GM19324 (cell line): ENCODE results near the gene SLX4IP.

Source experiments
- ATAC-seq: cut with Tn5 transposase; IDR thresholded peaks from one replicate; pipeline ENCODE4 v1.9.1; 2021; ENCODE audit warnings: mild to moderate bottlenecking, moderate library complexity; ENCODE audit not compliant: unreplicated experiment, low FRiP score

Gene SLX4IP

DNA sequence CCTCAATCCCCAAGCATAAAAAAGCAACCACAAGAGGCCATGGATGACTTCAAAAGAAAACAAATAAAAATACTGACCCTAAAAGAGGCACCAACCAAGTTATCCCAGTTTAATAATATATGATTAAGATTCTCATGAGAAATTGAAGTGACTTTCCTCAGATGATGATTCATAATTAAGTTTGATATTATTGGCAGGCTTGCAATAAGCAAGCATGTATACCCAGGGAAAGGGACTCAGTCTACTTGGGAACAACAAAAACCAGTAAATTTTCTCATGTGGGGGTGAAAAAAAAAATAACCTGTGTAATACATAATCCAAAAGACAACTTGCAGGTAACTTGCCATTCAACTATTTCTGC, 219.1 kb downstream of the SLX4IP start:
- no peak for ATAC-seq

DNA sequence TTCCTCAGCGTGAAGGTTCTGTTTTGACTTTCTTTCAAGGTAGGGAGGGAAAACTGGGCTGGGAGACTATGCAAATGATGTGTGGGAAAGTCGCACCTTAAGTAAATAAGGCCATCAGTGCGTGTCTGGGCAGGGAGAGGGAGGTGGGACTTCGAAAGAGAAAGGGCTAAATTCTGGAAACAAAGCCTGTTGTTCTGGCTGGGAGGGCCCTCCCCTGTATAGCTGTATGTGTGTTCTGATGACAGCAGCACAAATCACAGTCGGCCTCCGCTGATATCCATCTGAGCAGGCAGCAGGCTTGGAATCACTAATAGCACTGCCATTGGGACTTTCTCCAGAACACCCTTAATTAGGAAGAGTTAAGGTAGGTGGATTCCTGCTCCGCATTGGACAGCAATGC, 219.5 kb downstream of the SLX4IP start:
- ATAC-seq: no peak

DNA sequence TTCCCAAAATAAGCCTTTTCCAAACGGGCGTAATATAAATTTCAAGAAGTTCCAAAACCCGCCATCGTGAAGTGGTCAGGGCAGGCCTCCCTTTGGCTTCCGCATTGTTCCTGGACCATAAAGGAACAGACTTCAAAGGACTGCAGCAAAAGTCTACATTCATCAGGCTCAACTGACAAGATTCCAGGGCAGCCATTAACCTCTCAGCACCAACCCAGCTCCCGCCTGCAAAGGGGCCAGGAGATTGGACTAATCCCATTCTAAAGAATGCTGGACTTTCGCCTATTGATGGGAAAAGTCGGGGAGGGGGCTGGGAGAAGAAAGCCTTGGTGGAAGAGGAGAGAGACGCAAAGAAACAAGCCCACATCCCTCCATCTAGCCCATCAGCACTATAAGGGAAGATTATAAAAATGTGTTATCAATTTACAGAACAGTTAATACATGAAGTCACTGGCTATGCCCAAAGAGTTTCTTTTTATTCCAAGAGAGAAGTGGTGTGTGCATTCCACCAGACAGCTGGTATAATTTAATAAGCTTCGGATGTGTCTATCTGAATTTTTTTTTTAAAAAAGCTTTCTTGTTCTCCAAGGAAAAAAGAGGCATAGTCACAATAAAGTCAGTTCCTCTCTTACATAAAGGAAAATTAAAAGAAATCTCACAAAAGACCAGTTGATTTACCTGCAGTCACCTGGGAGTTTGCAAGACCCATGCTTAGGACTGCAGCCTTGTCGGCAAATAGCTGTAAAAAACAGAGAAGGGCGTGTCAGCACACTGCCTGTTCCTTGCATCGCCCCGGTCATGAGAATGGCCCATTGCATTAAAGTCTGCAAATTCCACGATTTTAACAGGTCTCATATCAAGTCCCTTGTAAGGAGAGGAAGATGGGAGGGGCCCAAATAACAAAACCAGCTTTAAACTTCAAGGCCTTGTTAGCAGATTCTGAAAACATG, 220.9 kb downstream of the SLX4IP start:
- ATAC-seq: no peak

GRCh38 chr20:10657453-10657852, 222.3 kb downstream of the SLX4IP start:
- no peak for ATAC-seq

GRCh38 chr20:10658051-10658823, 223.1 kb downstream of the SLX4IP start:
- ATAC-seq: no peak

- ATAC-seq: no peak
Observed at GRCh38 chr20:10658876-10659632, 223.9 kb downstream of the SLX4IP start.

GRCh38 chr20:10659651-10660601, 224.8 kb downstream of the SLX4IP start:
- no peak for ATAC-seq

DNA sequence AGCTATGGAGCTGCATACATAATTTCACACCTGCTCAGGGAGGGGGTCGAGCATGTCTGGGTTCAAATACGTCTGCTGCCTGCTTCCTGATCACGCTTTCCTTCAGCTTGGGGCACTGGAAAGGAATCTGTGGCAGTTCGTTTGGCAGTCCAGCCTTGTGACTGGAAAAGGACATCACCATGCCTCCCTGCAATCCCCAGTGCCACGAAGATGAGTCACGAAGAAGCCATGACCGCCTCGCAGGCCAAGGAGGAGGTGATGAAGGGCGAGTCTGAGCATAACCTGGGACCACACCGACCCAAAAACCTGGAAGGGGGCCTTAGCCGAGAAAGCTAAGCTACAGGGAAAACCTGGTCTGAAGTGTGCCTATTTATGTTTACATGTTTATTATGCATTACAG, 225.6 kb downstream of the SLX4IP start:
- no peak for ATAC-seq

DNA sequence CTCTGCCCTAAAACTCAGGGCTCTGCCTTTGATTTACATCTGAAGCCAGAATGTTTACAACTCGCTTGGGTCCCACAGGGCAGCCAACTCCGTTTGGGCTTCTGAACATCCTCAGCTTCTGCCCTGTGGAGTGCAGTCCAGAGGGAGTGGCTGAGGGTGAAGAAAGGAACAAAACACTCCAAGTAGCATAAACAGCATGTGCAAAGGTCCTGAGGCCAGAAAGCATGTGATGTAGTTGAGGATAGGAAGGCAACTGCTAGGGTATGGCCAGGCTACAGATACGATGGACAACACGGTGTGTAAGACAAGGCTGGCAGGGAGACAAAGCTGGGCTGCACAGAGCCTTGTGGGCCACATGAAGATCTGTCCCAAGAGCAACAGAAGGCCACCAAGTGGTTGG, 226.2 kb downstream of the SLX4IP start:
- ATAC-seq: no peak

DNA sequence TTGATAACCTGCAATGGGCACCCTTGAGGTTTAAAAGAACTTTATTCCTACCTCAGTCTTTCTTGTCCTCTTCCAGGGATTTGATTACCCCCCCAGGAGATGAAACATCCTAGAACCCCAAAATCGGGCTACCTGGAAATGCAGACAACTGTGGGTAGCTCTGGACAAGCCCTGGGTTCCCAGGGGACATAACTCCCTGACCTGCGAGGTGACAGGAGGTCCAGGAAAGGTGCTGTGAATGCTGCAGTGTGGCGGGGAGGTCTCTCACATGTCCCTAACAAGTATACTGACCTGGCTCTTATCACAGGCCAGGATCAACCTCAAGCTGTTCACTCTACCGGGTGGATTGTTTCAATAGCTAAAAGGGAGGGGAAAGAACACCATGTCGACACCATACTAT, 227.0 kb downstream of the SLX4IP start:
- ATAC-seq: no peak

DNA sequence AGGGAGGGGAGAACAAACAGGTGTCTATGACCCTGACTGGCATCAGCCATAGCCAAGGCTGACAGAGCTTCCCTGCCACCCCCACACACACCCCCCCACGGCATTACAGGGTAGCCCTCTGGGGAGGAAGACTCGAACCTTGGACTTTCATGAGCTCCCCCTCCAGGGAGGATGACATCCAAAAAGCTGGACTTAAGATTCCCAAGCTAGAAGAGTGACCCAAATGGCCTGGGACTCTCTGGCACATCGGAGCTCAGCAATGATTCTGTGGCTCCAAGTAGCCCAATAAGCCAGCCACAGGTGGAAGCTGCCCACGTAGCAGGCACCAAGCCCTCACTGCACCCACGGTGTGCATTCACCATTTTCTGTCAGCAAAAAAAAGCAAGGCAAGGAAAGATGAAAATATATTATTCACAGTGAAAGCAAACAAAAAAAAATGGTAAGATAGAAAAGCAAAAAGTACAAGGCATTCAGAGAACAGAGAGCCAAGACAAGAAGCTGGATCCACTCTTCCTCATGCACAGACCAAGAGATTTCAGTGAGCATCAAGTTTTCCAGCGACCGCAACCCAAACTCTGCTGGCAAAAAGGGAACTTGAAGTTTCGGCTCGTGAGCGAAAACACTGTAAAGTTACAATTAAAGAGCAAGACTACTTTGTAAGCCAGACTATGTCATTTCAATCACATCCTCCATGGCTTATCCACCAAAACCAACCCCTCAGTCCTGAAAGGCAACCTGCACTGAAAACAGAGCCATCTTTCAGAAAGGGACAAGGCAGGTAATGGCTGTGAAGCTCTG, 227.8 kb downstream of the SLX4IP start:
- ATAC-seq: no peak

DNA sequence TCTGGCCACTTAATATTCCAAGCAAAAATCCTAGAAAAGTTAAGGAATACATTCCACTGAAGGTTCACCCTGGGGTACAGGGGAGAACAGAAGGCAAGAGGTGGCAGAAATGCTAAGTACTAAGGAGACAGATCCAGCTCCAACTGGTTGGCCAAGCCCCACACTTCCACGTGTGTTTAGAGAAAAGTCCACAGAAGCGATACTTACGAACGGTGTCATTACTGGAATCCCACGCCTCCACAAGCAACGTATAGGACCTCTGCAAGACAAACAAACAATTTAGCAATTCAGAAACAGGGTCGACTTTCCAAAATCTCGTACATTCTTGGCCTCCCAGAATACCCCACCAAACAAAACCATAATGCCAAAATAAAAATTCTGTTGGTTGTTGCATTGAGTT, 228.7 kb downstream of the SLX4IP start:
- ATAC-seq: no peak

GRCh38 chr20:10665027-10665561, 230.0 kb downstream of the SLX4IP start:
- ATAC-seq: no peak

DNA sequence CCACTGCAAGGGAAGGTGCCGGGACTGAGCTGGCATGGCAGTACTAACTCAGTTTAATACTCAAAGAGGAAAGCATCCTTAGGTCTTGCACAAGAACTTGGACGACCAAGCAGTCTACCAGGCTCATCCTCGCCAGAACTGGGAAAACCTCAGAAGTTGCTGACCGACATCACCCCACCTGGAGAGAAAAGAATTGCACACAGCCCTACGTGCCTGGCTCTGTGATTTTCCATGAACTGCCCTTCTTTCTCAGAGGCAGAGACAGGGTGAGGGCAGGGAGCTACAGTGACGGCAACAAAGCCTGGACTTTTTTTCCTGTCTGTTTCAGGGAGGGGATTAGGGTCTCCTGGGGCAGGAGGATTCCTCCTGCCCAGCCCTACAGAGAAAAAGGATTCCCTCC, 230.7 kb downstream of the SLX4IP start:
- ATAC-seq: no peak

DNA sequence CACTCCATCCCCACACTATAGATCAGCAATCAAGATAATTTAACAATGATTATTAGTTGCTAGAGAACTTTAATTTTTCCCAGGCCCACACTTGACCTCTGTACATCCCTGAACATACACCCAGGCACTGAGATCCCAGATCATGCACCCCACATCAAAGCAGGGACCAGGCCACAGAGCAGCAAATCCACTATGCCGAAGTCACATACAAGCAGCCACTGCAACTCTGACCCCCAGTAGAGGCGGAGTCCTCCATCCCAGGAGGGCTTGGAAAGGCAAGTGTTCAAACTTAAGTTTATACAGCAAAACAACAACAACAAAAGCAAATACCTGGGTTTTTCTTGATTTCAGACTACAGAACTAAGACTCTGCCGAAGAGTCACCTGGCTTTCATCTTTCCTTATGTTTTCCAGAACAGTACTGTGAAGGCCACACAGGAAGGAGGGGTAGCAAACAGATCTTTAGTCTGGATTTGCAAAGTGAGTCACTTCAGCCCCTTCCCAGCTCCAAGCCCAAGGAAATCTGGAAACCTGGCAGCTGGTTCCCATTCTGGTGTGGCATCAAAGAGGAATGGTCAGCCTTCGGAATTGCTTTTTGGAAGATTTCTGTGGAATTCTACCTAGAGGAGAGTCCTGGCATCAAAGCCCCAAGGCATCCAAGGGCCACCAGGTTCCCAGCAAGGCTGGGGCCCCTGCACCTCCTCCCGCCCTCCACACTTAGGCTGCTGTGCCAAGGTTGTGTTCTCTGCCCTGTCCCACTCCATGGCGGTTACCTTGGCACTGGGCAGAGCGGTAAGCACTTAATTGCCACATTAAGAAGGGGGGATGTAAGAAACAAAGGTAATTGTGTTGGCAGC, 231.3 kb downstream of the SLX4IP start:
- ATAC-seq: no peak

- no peak for ATAC-seq
Observed at GRCh38 chr20:10667077-10667401, 231.9 kb downstream of the SLX4IP start.

GRCh38 chr20:10667560-10668167, 232.6 kb downstream of the SLX4IP start:
- ATAC-seq: no peak
